NK-92 (cell line): ENCODE data around the gene RSPH1.

ENCODE experiments used
- DNase-seq: peaks from one replicate; lab custom pipeline; 2025; ENCODE audit not compliant: unreplicated experiment; lab: John Stamatoyannopoulos, UW

Gene RSPH1

GRCh38 chr21:42532466-42533181 is 36.6 kb upstream of the RSPH1 start:
- DNase-seq = no peak

GRCh38 chr21:42531771-42532170 is 35.7 kb upstream of the RSPH1 start:
- no peak for DNase-seq

DNA sequence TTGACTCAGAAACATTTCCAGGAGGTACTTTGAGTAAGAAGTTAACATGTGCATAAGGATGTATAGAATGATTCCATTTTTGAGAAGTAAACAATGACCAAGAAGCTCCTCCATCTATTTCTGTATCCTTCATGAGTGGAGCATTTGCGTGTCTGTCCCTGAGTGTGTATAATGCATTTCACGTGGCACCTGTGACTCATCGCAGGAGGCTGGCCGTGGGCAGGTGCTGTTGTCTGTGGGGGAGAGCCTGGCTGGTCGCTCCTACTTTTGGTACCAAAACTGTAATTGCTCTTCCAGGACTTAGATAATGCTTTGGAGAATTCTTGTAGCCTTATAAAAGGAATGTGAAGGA is 34.1 kb upstream of the RSPH1 start:
- DNase-seq = no peak

DNA sequence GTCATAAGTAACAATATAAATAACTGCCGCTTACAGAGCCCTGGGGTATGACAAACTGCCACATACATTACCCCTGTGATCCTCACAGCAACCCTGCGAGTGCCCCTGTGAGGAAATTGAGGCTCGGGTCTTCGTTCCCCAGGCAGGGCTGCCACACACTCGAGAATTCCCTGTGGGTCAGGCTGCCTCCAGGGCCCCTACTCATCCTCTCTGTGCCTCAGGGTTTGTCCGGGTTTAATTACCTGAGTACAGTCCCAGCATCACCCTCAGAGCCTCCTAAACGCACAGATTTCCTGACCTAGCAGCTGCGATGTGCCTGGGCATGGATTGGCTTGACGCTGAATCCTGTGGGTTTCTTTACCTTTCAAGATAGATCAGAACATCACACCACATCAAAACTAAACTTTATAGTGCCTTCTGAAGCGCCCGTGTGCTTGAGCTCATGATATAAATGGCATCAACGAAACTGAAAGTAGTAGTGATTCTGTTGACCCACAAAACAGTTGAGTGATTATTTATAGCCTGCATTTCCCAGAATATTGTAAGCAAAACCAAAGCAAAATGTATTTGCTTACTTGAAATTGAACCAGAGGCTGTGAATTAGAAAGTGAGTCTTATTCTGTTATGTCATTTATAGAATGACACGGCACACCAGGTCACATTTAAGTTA is 31.6 kb upstream of the RSPH1 start:
- DNase-seq = no peak

GRCh38 chr21:42527127-42527488 is 31.1 kb upstream of the RSPH1 start:
- DNase-seq = no peak

GRCh38 chr21:42526379-42526727 is 30.3 kb upstream of the RSPH1 start:
- DNase-seq = no peak

DNA sequence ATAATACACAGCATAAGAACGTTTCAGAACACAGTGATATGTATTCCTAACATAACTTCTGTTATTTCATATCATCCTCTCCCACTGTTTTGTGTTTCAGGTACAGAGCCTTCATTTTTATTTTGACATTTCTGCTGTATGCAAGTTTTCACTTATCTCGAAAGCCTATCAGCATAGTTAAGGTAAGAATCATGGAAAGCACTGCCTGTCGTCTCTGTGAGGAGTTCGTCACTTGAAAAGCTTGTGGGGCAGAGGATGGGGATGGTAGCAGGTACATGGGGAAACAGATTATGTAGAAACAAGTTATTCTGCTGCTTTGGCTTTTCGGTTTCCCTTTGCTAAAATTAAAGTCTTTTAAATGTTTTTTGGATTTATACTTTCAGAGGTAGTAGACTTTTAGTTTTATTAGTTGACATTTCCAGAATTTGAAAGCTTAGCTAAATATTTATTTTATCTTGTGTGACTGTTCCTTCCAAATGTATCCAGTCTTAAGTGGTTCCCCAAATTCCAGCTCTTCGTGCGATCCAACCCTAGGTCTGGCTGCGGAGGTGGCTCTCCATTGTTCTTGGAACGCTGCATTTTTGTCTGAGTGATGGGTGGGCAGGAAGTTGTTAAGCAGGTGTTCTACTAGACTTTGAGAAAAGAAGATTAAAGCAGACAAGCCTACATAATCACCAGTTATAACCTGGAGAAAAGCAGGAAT is 29.8 kb upstream of the RSPH1 start:
- no peak for DNase-seq

DNA sequence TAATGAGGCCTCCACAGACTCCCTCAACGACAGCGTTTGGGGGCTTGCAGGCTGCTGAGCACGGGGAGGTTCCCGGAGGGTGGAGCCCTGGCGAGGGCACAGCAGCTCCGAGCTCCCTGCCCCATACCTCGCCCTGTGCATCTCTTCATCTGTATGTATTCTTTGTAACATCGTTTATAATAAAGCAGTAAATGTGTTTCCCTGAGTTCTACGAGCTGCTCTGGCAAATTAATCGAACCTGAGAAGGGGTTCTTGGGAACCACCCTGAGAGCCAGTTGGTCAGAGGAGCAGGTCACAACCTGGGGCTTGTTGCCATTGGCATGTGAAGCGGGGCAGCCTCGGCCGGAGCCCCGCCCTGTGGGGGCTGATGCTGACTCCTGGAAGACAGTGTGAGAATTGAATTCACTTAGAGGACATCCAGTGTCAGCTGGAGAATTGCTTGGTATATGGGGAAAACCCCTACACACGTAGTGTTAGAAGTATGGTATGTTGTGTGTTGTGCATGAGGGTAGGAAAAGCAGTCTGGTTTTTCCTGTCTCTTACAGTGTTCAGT is 29.1 kb upstream of the RSPH1 start:
- no peak for DNase-seq

- no peak for DNase-seq
Observed at GRCh38 chr21:42524341-42525028, 28.5 kb upstream of the RSPH1 start.

GRCh38 chr21:42523941-42524340 is 27.9 kb upstream of the RSPH1 start:
- DNase-seq = no peak

- DNase-seq = no peak
Observed at GRCh38 chr21:42523211-42523610, 27.2 kb upstream of the RSPH1 start.

DNA sequence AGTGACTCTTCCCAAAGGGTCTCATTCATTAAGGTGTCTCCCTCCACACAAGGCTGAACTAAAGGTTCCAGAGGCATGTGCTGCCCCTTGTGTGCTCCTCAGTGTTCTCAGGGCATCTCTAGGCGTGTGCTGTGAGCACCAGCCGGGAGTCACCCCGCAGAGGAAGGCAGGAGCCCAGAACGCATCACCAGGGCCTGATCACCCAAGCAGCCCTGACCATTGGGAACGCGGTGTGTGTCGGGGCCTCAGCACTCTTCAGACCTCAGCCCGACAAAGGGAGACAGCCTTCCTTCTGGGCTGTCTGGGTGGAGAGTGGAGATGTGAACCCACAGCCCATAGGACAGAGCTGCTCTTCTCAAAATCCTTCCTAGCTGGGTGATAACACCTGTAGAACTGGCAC is 26.7 kb upstream of the RSPH1 start:
- no peak for DNase-seq

- no peak for DNase-seq
Observed at GRCh38 chr21:42522271-42522670, 26.2 kb upstream of the RSPH1 start.

GRCh38 chr21:42521805-42522204 is 25.8 kb upstream of the RSPH1 start:
- no peak for DNase-seq

DNA sequence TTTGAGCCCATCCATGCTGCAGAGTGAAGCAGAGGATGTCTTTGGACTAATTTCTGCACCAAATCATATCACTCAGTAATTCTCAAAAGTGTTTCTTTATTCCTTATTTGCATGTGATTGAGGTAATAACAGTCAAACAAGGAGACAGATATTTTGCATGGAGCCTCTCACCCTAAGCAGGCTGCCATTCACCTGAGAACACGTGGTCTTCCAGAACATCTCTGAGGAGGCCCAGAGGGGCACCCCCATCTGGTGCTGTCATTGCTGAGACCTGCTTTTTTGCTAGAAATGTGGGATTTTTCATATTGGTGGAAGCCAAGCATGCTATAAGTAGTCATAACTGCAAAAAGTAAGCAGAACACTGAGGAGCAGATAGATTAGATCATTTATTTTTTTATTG is 25.4 kb upstream of the RSPH1 start:
- no peak for DNase-seq

- DNase-seq = no peak
Observed at GRCh38 chr21:42520628-42521253, 24.7 kb upstream of the RSPH1 start.

- no peak for DNase-seq
Observed at GRCh38 chr21:42518626-42519025, 22.6 kb upstream of the RSPH1 start.

GRCh38 chr21:42518215-42518614 is 22.2 kb upstream of the RSPH1 start:
- DNase-seq = no peak

GRCh38 chr21:42515708-42516502 is 19.9 kb upstream of the RSPH1 start:
- no peak for DNase-seq

DNA sequence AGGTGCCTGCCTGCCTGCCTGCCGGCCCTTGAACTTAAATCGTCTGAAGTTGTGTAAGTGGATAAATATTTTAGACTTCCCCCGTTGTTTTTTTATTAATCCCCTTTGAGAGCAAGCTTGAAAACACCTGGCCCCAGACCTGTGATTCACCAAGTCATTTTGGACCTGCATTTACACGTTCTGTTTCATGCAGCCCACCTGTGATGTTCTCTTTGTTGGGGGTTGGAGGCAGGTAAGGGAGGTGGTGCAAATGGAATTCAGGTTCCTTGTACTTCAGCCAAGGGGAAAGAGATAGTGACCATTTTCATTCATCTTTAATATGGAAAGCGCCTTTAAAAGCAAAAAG is 18.8 kb upstream of the RSPH1 start:
- DNase-seq = no peak
